Stimulated activated CD4-positive, alpha-beta T cell treated with anti-CD3 and anti-CD28 coated beads, Interleukin-1b, Interleukin-23, amount 100 ng/mL, for 24 hours (primary cell): ENCODE results near the gene STK36.

ENCODE experiments used
- DNase-seq, 4 experiments: peaks; one replicate each; pipeline ENCODE4 v3.0.0-alpha.2; 2020; ENCODE audit warnings: low read depth in 4 of 4, low spot score in 1 of 4

STK36 gene, protein sequence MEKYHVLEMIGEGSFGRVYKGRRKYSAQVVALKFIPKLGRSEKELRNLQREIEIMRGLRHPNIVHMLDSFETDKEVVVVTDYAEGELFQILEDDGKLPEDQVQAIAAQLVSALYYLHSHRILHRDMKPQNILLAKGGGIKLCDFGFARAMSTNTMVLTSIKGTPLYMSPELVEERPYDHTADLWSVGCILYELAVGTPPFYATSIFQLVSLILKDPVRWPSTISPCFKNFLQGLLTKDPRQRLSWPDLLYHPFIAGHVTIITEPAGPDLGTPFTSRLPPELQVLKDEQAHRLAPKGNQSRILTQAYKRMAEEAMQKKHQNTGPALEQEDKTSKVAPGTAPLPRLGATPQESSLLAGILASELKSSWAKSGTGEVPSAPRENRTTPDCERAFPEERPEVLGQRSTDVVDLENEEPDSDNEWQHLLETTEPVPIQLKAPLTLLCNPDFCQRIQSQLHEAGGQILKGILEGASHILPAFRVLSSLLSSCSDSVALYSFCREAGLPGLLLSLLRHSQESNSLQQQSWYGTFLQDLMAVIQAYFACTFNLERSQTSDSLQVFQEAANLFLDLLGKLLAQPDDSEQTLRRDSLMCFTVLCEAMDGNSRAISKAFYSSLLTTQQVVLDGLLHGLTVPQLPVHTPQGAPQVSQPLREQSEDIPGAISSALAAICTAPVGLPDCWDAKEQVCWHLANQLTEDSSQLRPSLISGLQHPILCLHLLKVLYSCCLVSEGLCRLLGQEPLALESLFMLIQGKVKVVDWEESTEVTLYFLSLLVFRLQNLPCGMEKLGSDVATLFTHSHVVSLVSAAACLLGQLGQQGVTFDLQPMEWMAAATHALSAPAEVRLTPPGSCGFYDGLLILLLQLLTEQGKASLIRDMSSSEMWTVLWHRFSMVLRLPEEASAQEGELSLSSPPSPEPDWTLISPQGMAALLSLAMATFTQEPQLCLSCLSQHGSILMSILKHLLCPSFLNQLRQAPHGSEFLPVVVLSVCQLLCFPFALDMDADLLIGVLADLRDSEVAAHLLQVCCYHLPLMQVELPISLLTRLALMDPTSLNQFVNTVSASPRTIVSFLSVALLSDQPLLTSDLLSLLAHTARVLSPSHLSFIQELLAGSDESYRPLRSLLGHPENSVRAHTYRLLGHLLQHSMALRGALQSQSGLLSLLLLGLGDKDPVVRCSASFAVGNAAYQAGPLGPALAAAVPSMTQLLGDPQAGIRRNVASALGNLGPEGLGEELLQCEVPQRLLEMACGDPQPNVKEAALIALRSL (N-terminal part only)

DNA sequence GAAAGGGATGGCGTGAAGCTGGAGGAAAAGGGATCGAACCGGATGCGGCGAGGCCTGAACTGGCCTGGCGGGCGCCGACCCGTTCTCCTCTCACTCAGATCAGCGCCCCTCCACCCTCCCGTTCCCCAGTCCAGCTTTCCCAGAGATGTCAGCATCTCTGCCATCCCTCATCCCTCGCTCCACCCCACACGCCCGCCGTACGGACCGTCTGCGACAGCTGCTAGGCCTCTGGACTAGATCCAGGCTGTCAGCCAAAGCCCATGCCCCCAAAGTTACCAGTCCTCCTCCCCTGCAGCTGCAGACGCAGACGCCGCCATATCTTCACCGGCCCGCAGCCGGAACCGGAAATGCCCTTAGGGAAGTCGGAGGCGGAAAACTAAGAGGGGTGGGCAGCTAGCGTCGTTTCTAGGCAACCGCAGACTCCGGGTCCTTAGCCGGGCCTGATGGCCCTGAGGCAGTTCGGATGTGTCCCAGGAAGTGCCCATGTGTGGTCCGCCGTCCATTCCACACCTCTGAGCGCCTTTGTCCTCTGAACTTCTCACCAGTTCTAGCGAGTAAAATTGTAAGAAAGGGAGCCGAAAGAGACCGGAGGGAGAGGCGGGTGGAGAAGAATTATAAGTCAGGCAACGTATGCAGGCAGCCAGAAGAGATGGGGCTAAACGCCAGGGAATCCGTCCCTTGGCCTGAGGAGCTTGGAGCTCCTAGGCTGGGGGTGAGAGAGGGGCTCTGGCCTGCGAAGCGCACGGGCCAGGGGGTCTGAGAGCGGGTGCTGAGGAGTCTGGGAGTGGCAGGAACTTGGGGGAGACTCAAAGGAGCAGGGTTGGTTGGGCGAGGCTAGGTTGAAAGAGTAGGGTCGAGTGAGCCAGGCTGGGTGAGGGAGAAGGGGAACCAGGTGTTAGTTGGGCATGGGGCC, at the start of gene STK36, which contains the start of gene RNF25:
STK36 (plus strand) TSS at position 433 of the 913 bp plus-strand sequence. CDS start 744 bp downstream, outside the sequence.
RNF25 (minus strand) TSS at position 349 of the 913 bp plus-strand sequence; CDS start at position 317, 32 bp downstream.
- peak; percentile 57 to 75 (median 65) for DNase-seq

DNA sequence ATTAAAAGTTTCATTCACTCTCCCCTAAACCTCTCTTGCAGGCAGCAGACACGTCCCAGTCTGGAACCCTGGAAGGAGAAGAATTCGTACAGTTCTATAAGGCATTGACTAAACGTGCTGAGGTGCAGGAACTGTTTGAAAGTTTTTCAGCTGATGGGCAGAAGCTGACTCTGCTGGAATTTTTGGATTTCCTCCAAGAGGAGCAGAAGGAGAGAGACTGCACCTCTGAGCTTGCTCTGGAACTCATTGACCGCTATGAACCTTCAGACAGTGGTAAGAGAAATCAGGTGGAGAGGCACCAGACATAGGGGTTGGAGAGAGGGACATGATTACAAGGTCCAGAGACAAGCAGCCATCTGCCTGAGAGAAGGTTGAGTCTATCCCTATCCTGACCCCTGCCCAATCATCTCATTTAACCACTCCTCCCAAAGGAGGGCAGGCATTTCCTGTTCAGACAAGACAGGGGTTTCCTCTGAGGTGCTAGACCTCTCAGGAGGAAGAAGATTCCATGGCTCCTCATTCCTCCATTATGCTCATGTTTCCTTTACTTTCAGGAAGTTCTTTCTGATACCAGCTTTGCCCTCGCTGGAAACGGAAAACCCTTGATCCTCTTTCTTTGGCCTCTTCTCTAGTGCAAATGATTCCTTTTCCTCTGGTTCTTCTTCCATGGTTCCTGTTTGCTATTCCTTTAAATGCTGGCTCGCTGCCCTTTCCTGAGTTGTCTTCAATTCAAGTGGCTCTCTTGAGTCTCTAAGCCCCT, 49.1 kb upstream of the STK36 start:
- DNase-seq = no peak

DNA sequence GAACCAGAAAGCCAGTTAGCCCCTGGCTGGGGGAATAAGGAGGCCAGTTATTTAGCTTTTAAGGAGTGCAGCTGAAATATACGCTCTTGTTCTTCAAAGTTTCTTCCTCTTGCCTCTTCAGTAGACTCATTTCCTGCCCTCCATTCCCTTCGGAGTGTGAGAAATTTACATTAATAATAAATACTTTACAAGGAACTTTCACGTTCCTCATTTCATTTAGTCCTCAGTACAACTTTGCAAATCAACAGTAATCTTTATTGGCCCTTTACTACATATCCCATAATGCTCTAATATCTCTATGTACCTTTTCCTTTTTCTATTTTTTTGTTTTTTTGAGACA, 48.5 kb upstream of the STK36 start:
- DNase-seq = no peak

DNA sequence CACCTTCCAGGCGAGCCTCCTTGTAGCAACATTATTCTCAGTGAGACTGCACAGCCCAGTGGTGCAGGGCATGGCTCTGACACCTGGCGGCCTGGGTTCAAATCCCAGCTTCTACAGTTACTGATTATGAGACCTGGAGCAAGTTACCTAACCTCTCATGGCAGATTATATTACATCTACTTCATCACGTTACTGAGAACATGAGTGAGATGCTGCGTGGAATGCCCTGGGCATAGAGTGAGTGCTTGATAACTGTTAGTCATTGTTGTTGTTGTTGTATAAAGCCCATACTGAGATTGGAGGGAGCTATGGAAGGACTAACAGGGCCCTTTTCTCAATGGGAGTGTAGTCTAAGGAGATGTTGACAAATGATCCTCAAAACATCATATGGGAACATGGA, 45.5 kb upstream of the STK36 start:
- DNase-seq = no peak

DNA sequence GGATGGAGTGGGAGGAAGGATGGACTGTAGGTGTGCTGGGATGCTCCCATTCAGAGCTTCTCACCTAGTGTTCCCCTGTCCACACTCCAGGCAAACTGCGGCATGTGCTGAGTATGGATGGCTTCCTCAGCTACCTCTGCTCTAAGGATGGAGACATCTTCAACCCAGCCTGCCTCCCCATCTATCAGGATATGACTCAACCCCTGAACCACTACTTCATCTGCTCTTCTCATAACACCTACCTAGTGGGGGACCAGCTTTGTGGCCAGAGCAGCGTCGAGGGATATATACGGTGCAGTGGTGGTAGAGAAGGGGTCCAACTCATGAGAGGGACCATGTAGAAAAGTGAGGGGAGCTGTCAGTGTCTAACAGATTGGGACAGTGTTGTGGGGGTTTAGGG, 43.9 kb upstream of the STK36 start:
- DNase-seq = no peak

DNA sequence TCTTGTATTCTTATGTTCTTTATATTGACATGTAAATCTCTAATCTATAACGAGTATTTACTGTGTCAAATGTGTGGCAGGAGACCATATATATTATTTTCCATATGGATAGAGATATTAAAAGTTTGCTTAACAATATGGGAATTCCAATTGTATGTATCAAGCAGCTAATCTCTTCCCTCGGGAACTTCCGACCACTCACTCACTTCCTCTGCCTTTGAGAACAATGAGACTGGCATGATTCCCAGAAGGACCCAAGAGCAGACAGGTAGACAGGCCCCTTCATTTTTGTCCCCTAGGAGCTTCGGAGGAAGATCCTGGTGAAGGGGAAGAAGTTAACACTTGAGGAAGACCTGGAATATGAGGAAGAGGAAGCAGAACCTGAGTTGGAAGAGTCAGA, 40.0 kb upstream of the STK36 start:
- no peak for DNase-seq

DNA sequence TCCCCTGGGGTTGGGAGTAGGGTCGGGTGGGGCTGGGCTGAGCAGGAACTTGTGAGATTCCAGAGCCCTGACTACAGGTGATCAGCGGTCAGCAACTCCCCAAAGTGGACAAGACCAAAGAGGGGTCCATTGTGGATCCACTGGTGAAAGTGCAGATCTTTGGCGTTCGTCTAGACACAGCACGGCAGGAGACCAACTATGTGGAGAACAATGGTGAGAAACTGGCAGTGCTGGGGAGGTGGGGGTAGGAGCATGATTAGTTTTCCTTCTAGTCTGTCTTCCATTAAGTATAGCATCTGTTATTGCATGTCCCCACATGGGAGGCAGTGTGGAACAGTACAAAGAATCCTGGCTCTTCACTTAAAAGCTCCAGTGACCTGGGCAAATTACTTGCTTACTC, 36.2 kb upstream of the STK36 start:
- no peak for DNase-seq

DNA sequence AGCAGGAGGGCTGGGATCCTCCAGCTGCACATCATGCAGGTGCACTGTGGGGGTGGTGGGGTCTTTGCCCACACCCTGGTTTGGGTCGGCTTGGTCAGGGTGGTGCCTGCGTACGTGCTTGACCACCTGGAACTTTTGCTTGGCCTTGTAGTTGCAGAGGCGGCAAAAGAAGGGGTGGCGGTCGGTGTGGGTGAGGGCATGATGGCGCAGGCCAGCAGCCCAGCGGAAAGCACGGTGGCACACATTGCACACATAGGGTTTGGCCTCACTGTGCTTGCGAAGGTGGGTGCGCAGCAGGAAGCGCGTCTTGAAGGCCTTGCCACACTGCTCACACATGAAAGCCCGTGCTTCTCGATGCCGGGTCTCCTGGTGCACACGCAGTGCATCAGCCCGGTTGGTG, 33.5 kb upstream of the STK36 start:
- no peak for DNase-seq

DNA sequence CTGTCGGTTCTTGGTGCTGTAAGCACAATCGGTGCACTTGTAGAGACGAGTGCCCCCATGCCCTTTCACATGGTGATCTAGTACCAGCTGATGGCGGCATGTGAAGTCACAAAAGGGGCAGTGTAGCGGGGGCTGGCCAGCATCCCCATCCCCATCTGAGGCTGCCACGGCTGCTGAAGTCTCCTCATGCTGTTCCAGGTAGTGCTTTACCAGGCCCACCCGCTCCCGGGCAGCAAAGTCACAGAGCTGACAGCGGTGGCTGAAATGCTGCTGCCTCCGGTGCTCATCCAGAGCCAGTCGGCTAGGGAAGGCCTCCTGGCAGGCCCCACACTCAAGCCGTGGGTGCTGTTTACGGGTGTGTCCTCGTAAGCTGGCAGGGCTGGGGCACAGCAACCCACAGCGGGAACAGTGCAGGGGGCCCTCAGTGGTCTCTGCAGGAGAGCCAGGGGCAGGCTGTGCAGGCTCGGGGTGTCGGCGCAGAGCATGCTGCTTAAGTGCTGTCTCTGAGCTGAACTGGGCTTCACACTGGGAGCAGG, 29.7 kb upstream of the STK36 start:
- no peak for DNase-seq

DNA sequence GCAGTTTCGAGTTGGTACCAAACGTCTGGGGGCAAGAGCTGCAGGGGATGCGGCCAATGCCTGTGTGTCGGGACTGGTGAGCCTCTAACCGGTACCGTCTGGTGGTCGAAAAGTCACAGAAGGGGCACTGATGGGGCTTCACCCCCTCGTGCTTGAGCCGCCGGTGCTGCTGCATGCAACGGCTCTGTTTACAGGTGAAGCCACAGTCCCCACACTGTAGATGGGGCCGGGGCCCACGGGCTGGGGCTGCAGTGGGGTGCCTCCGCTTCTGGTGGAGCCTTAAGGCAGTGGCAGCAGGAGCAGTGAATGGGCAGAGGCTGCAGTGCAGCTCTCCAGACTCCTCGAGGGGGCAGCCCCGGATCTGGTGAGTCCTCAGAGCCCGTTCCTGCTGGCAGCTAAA, 29.1 kb upstream of the STK36 start:
- no peak for DNase-seq

DNA sequence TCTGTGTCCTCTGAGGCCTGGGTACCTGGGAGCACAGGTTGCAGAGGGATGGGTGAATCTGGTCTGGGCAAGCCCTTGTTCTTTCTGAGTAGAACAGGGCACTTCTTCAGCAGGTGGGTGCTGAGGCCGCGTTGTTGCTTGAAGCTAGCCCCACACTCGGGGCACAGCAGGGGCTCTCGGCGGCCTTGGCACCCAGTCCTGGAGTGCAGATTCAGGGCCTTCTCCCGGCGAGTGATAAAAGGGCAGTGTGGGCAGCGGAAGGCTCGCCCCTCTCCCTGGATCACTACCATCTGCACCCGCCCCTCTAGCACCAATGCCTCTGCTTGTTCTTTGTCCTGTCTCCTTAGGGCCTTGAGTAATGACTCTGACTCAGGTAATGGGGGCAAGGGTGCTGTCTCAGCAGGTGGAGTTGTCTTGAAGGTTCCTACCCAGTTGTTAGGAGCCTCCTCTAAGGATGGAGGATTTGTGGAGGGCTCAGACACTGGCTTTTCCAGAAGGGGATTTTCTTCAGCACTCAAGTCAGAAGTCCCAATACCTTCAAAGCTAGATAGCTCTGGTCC, 28.1 kb upstream of the STK36 start:
- no peak for DNase-seq

DNA sequence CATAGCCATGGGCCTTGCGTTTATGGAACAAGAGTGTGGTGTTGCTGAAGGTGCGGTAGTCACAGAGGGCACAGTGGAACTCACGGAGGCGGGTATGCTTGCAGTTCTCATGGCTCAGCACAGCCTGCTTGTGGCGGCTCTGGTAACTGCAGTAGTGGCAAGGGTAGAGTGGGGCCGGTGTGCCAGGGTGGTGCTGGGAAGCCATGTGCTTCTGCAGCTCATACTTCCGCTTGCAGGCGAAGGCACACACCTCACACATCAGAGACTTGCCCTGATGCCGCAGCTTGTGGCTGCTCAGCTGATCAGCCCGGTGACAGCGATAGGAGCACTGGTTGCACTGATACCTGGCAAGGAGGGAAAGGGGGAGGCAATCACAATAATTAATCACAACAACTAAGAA, 27.2 kb upstream of the STK36 start:
- DNase-seq = no peak

DNA sequence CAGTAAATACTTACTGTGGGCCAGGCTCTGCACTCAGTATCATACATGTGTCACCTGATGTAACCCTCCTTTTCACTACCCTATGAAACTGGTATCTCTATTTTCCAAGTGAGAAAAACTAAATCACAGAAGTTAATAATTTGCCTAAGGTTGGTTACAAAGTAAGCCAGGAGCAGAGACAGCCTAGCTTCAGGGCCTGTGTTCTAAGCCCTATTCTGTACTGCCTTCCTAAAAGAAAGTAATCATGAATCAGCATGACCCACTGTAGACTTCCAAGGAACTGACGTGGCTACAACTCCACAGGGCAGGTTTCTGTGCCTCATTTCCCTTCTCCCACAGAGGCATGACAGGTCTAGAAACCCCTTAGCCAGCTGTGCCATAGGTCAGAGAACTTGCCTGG, 26.8 kb upstream of the STK36 start:
- DNase-seq = no peak

DNA sequence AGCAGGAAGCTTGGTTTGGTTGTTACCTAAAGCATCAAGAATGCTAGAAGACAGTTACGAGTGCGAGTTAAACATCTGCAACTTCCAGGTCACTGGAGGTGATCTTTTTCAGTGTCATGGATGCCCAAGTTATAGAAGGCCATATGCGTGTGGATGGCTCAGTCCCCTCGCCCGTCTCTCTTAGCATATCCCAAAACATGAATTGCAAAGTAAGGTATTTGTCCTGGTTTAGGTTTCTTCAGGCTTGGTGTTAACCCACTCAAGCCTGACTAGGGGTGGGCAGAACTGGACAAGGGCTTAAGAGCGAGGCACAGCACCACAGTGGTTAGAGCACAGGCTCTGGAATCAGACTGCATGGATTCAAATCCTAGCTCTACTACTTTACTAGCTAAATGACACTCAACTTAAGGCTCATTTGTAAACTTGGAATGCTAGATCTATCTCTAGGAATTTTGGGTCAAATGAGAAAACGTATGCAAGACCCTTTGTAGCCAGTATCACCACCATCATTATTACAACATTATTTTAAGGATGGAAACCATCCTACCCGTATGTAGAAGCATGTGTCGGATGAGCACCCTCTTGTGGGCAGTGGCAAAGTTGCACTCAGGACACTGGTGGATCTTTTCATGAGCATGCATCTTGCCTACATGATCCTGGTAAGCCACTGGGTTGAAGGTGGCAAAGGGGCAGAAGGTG, 23.6 kb upstream of the STK36 start:
- DNase-seq = peak in 1 of 4 experiments; percentile 36

DNA sequence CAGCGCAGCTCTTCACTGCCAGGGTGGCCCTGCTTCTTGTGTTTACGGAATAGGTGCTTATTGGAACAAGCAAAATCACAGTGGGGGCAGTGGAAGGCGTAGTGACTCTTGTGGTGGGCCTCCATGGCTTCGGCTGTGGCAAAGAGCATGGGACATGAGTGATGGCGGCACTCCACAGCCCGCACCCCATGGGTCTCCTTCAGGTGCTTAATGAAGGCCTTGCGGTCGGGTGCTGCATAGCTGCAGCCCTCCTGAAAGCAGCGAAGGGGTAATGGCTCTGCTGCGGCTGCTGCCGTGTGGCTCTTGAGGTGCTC, 23.1 kb upstream of the STK36 start:
- no peak for DNase-seq

DNA sequence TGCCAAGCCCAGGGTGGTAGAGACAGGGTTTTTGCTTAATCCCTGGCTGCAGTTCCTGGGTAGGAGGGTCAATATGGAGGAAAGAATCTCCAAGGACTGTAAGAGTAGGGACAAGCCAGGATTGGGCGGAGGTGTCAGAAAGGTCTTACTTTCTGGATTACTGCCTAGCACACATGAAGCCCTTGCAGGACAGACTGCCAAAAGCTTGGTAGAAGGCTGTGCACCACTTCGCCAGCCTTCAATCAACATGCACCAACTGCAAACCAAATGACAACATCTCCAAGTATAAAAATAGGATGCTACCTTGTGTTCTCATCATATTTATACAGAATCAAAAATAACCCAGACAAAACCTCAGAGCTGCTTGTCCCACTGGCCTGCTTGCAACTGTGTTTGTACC, 16.1 kb upstream of the STK36 start:
- DNase-seq = no peak

DNA sequence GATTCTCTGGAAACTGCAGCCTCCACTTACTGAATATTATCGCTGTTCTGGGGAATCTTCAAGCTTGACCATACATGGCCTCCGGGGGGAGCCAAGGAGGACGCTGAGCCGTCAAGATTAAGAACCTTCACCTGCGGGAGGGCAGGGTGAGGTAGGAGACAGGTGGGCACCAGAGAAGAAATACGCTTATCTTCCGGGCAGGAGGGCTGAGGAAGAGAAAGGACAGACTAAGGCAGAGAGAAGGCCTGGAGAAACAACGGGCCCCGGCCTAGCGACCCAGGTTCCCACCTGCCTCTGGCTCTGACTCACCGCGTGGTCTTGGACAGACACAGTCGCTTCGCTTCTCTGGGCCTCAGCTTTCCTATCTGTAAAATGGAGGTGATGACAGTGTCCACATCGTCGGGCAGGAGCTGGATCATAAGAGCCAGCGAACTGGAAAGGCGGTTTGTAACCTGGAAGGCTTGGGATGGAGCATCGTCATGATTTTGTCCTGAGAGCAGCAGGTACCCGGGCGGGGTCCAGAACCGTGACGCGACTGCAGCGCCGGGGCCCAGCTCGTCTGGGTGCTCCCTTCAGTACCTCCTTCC, 13.1 kb upstream of the STK36 start:
- DNase-seq = peak in 2 of 4 experiments; percentile 29 to 37
